DOHH2 (cell line): ENCODE data around the gene HOXB7.

Experiments
- EZH2phosphoT487 ChIP-seq: fragments of 200-600 bp; sonication (generic); IDR thresholded peaks from 2 replicates; pipeline ENCODE4 v1.6.1; 2017; ENCODE audit warnings: borderline replicate concordance, mild to moderate bottlenecking, antibody characterized with exemption, low read length, moderate library complexity, mixed read lengths
- TF ChIP-seq, protein P1 (sequence below): fragments of 200-600 bp; sonication (generic); IDR thresholded peaks from one replicate; pipeline ENCODE4 v1.5.1; 2014; ENCODE audit warnings: antibody characterized with exemption, mild to moderate bottlenecking, low read depth, low read length; ENCODE audit not compliant: poor library complexity, severe bottlenecking

GRCh38 chr17:48601539-48602425 is 9.0 kb downstream of the HOXB7 start:
- TF ChIP-seq, protein P1, sequence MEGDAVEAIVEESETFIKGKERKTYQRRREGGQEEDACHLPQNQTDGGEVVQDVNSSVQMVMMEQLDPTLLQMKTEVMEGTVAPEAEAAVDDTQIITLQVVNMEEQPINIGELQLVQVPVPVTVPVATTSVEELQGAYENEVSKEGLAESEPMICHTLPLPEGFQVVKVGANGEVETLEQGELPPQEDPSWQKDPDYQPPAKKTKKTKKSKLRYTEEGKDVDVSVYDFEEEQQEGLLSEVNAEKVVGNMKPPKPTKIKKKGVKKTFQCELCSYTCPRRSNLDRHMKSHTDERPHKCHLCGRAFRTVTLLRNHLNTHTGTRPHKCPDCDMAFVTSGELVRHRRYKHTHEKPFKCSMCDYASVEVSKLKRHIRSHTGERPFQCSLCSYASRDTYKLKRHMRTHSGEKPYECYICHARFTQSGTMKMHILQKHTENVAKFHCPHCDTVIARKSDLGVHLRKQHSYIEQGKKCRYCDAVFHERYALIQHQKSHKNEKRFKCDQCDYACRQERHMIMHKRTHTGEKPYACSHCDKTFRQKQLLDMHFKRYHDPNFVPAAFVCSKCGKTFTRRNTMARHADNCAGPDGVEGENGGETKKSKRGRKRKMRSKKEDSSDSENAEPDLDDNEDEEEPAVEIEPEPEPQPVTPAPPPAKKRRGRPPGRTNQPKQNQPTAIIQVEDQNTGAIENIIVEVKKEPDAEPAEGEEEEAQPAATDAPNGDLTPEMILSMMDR, result no peak
- TF ChIP-seq EZH2phosphoT487, result 0 out of 2 replicates have a peak, but pooled peaks have one; percentile 8
